Measurements from ENCODE around the gene TENM3.
"Not testable (repeated sequence)": the region's sequence is repeated elsewhere in the genome, so short reads cannot be mapped to it uniquely, and the experiment has no call there.

TENM3 gene

GRCh38 chr4:182243204-182243603 is at the start of gene TENM3:
Gene TENM3 (plus strand): TSS chr4:182243402. CDS start chr4:182324021, 80,619 bp downstream.
- DNase-seq (ENCODE audit: low spot score): not testable (repeated sequence)

- no peak for DNase-seq (ENCODE audit: low spot score)
Observed at GRCh38 chr4:182194091-182194824, 48.9 kb upstream of the TENM3 start.

- DNase-seq (ENCODE audit: low spot score): no peak
Observed at GRCh38 chr4:182197611-182198010, 45.6 kb upstream of the TENM3 start.

GRCh38 chr4:182201871-182202270 is 41.3 kb upstream of the TENM3 start:
- DNase-seq (ENCODE audit: low spot score): no peak

GRCh38 chr4:182202650-182203049 is 40.6 kb upstream of the TENM3 start:
- DNase-seq (ENCODE audit: low spot score): no peak

GRCh38 chr4:182203872-182204411 is 39.3 kb upstream of the TENM3 start:
- no peak for DNase-seq (ENCODE audit: low spot score)

GRCh38 chr4:182205306-182205705 is 37.9 kb upstream of the TENM3 start:
- DNase-seq (ENCODE audit: low spot score): no peak

GRCh38 chr4:182206266-182206665 is 36.9 kb upstream of the TENM3 start:
- no peak for DNase-seq (ENCODE audit: low spot score)

GRCh38 chr4:182206916-182207315 is 36.3 kb upstream of the TENM3 start:
- DNase-seq (ENCODE audit: low spot score): no peak

GRCh38 chr4:182207830-182208396 is 35.3 kb upstream of the TENM3 start:
- no peak for DNase-seq (ENCODE audit: low spot score)

- no peak for DNase-seq (ENCODE audit: low spot score)
Observed at GRCh38 chr4:182208526-182209050, 34.6 kb upstream of the TENM3 start.

GRCh38 chr4:182212211-182212761 is 30.9 kb upstream of the TENM3 start:
- DNase-seq (ENCODE audit: low spot score): no peak

GRCh38 chr4:182213004-182213403 is 30.2 kb upstream of the TENM3 start:
- DNase-seq (ENCODE audit: low spot score): no peak

- no peak for DNase-seq (ENCODE audit: low spot score)
Observed at GRCh38 chr4:182215148-182215547, 28.1 kb upstream of the TENM3 start.

- DNase-seq (ENCODE audit: low spot score): no peak
Observed at GRCh38 chr4:182216005-182216404, 27.2 kb upstream of the TENM3 start.

- no peak for DNase-seq (ENCODE audit: low spot score)
Observed at GRCh38 chr4:182219411-182220056, 23.7 kb upstream of the TENM3 start.

GRCh38 chr4:182221987-182222386 is 21.2 kb upstream of the TENM3 start:
- no peak for DNase-seq (ENCODE audit: low spot score)

GRCh38 chr4:182222766-182223165 is 20.4 kb upstream of the TENM3 start:
- no peak for DNase-seq (ENCODE audit: low spot score)

- no peak for DNase-seq (ENCODE audit: low spot score)
Observed at GRCh38 chr4:182223708-182224107, 19.5 kb upstream of the TENM3 start.

GRCh38 chr4:182224192-182224850 is 18.9 kb upstream of the TENM3 start:
- no peak for DNase-seq (ENCODE audit: low spot score)

GRCh38 chr4:182225257-182225852 is 17.8 kb upstream of the TENM3 start:
- DNase-seq (ENCODE audit: low spot score): no peak

- DNase-seq (ENCODE audit: low spot score): no peak
Observed at GRCh38 chr4:182227611-182228010, 15.6 kb upstream of the TENM3 start.
